Middle frontal gyrus (tissue), 1 donor: ENCODE results near the gene ERAS.

ENCODE experiments used
- DNase-seq: peaks from one replicate; pipeline ENCODE4 v3.0.0-alpha.2; 2015; ENCODE audit warnings: low spot score; ENCODE audit errors: extremely low spot score

Gene ERAS, protein sequence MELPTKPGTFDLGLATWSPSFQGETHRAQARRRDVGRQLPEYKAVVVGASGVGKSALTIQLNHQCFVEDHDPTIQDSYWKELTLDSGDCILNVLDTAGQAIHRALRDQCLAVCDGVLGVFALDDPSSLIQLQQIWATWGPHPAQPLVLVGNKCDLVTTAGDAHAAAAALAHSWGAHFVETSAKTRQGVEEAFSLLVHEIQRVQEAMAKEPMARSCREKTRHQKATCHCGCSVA

DNA sequence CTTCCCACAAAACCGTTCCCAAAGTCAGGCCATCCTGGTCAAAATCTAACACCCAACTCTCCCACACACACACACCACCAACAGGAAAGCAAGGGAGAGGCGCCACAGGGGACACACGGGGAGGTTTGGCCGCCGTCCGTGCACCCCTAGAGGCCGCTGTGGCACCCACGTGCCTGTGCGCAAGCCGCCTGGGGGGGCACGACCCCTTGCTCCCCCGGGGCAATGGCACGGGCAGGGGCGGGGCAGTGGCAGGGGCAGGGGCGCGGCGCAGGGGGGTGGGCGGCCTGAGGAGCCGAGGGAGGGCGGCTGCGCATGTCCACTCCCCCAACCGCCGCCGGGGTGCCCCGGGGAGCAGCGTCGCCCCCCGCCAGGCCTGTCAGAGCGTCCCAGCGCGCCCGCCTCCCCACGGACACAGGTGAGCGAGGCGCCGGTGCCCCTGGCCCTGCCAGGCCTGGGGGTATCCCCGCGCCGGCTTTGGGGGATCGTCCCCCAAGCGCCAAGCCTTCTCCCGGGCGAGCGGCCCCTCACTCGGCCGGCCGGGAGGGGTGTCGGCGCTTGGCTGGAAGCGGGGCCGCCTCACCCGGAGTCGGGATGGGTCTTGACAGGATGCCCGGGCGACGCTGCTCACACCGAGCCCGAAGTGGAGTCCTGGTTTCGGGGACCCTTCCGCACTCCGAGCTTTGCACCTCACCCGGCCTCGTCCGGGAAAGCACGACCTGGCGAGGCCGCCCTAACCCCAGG is at the start of gene ERAS:
Gene ERAS (plus strand): TSS at position 379 of the 741 bp plus-strand sequence. CDS start 2,611 bp downstream, outside the sequence.
- no peak for DNase-seq

DNA sequence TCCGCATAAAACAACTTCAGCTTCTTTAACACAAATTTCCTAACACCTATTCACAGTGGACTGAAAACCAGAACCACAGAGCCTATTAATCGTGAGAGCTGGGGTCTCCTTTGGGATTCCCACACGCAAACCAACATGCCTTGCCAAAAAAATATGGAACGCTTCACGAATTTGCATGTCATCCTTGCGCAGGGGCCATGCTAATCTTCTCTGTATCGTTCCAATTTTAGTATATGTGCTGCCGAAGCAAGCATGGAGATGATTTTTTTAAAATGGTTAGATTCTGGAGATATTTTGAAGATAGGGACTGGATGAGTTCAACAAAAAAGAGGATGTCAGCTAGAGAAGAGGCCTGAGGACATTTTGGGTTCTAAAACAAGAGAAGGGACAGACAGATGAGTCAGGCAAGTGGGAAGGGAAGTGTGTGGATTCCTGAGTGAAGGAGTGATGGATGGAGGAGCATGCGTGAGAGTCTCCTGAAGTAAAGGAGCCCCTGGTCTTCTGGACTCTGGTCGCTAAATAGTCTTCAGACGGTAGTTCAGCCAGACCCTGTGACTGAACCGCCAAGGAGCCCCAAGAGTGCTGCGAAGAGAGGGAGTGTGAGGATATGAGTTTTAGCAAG is 49.4 kb upstream of the ERAS start:
- DNase-seq, result no peak

GRCh38 chrX:48779399-48779798 is 46.9 kb upstream of the ERAS start:
- no peak for DNase-seq

DNA sequence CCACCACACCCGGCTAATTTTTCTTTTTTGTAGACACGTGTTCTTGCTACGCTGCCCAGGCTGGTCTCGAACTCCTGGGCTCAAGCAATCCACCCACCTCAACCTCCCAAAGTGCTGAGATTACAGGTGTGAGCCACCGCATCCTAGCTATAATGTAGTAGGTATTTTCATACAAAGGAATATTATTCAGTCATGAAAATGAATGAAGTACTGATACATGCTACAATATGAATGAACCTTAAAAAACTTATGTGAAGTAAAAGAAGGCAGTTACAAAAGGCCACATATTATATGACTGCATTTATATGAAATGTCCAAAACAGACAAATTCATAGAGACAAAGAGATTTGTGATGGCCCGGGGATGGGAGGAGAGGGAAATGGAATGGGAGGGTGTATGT is 44.6 kb upstream of the ERAS start:
- DNase-seq, result no peak

GRCh38 chrX:48782216-48782615 is 44.1 kb upstream of the ERAS start:
- DNase-seq, result no peak

DNA sequence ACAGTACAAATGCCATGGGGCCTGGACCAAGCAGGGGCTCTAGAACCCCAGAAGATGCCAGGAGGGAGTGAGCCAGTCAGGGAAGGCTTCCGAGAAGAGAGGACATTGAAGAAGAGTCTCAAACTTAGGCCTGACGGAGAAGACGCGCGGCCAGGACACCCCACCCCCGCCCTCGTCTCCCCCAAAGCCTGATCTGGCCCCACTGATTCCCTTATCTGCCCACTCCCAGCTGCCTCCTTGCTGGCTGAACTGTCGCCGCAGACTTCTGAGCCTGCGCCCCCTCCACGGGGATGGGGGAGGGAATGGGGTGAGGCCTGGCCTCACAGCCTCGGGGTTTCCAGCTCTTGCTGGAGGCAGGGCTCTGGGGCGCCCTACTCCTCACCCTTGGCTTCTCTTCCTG is 43.5 kb upstream of the ERAS start:
- no peak for DNase-seq

GRCh38 chrX:48784726-48785125 is 41.6 kb upstream of the ERAS start:
- no peak for DNase-seq

DNA sequence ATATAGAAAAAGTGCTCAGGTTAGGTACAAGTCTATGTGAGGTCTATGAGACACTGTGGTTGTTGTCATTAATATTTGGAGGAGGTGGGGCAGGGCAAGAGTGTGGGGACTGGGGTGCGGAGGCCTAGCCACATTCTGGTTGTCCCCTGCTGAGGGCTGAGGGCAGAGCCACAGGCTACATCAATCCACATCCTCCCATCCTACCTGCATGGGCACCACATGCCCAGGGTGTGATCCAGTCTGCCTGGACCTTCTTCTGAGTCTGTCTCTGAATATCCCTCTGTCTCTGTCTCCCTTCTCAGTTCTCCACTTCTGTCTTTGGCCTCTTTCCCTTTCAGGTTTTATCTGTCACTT is 41.1 kb upstream of the ERAS start:
- DNase-seq, result no peak

DNA sequence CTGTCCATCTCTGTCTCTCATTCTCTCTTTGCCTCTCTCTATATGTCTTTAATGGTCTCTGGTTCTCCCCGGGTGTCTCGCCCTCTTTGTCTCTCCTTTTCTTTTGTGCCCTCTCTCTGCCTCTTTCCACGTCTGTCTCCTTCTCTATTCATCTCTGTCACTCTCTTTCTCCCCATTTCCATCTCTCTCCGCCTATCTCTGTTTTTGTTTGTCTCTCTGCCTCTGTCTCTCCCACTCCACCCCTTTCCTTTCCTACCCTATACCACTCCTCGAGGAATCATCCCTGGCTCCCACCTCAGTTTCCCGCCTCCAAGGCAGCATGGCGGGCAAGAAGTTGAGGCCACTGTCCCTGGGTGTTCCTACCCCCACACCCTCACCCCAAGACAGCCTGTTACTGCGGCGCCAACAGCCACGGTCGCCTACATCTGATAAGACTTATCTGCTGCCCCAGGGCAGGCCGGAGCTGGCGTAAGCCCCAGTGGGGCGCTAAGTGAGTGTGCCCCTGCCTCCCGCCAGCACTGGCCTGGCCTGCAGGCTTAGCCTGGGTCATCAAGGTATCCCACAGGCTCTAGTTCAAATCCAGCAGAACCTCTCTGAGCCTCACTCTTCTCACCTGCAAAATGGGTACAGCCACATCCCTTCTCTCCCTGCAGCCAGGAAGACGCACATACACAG is 40.6 kb upstream of the ERAS start:
- DNase-seq, result no peak

- DNase-seq, result no peak
Observed at GRCh38 chrX:48786341-48786800, 39.9 kb upstream of the ERAS start, which contains the start of gene GATA1. Gene GATA1 (plus strand): TSS chrX:48786590. CDS start chrX:48791110, 4,520 bp downstream.

GRCh38 chrX:48786825-48787504 is 39.3 kb upstream of the ERAS start:
- no peak for DNase-seq

DNA sequence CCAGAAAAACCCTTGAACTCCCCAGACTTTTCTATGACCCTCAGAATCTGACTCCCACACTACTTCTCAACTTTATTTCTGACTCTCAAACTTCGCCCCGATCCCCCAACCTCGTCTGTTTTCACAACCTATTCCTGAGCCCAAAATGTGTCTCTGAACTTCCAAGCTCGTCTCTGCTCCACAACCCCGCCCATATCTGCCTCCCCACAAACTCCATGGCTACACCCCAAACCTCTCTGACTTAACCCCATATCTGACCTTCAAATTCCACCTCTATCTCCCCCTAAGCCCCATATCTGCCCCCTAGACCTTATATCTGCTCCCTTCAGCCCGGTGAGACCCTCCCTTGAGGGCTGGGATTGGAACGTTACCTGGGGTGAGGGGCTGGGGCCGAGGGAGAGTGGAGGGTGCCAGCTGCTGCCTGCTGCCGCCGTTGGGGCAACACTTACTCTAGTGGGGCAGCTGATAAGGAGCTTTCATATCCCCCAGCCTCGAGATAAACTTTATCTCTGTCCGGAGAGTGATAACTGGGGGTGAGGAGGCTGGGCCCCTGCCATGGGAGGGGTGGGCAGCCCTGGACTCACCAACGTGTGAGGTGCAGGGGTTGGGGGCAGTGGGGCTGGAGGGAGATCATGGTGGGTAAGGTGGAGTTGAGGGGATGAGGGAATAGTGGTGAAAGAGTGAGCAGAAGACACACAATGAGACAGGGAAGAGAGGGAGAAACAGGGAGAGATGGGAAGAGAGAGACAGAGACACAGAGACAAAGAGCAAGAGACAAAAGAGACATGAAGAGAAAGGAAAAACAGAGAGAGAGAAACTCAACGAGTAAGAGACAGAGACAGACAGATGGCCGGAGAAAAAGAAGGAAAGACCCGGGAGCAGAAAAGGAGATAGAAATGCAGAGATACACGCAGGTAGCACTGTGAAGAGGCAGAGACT is 38.5 kb upstream of the ERAS start:
- no peak for DNase-seq

DNA sequence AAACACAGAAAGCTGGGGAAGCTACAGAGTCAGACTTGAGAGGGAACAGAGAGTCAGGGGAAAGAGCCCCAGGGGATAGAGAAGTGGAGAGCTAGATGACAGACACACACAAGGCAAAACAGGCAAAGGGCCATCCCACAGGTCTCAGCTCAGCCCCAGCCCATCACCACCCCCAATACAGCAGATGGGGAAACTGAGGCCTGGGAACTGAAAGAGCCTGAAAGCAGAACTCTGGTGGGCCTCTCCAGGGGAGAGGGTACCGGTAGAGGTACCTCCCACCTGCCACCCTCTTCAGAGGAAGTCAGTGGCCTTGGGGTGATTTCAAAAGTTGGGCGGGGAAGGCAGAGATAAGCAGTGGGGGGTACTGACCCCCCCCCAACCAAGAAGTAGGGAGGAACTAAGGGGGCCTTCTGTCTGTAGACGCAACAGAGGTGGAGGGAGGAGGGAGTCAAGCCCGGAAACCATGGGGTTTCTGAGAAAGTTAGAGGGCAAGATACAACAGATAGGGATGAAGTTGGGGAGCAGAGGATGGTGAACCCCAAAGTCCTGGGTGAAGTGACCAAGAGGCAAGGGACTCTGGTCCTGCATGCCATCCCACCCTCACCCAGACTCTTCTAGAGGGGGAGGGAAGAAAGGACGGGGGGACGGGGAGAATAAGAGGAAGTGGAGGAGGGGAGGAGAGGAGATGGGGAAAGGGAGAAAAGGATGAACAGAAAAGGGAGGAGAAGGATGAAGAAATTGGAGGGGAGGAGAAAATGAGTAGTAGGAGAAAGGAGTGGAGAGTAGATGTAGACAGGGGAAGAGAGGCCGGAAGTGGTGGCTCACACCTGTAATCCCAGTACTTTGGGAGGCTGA is 36.7 kb upstream of the ERAS start:
- no peak for DNase-seq

DNA sequence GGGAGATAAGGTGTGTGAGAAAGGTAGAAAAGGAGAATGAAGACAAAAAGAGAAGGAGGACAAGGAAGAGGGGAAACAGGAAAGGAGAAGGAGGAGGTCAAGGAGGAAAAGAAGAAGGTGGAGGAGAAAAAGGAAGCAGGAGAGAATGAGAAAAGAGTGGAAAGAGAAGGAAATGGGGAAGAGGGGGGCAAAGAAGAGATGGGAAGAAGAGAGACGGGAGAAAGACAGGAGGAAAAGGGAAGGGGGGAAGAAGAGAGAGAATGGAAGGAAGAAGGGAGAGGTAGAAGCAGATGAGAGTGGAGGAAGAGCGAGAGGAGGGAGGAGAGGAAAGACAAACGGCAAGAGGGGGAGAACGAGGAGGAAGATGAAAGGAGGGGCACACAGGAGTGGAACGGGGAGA is 35.8 kb upstream of the ERAS start:
- no peak for DNase-seq

DNA sequence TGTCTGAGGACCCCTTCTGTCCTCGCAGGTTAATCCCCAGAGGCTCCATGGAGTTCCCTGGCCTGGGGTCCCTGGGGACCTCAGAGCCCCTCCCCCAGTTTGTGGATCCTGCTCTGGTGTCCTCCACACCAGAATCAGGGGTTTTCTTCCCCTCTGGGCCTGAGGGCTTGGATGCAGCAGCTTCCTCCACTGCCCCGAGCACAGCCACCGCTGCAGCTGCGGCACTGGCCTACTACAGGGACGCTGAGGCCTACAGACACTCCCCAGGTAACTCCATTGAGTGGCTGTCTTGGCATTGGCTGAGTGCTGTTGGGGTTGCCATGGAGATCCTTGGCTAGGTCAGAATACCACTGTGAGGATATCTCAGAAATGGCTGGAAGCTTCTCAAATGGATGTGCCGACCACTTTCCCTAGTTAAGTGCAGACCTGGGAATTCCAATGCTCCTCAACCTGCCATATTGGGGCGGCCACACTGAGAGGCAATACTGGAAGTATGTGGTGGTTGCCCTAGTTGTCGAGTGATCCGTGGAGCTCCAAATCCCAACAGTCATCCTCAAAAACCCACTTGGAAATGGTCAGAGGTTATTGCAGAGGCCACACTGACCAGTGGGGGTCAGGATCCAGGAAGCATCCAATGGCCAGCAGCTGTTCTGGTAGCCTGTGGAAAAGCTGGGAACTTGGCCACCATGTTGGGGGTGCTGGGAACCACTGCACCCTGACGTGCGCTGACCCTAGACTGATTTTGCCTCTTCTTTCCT is 35.1 kb upstream of the ERAS start:
- DNase-seq, result no peak

DNA sequence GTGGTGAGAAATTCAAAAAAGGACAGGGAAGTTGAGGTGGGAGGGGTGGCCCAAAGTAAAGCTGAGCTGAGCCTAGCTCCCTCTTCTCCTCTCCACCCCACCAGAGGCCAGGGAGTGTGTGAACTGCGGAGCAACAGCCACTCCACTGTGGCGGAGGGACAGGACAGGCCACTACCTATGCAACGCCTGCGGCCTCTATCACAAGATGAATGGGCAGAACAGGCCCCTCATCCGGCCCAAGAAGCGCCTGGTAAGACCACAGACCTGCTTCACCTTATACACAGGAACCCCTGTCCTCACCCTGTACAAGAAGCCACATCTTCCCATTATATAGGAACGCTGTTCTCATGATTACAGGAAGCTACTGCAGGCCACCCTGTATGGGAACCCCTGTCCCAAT is 34.1 kb upstream of the ERAS start:
- no peak for DNase-seq

DNA sequence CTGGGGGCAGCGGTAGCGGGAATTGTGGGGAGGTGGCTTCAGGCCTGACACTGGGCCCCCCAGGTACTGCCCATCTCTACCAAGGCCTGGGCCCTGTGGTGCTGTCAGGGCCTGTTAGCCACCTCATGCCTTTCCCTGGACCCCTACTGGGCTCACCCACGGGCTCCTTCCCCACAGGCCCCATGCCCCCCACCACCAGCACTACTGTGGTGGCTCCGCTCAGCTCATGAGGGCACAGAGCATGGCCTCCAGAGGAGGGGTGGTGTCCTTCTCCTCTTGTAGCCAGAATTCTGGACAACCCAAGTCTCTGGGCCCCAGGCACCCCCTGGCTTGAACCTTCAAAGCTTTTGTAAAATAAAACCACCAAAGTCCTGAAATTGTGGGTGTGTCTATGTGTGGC is 32.4 kb upstream of the ERAS start:
- DNase-seq, result no peak

DNA sequence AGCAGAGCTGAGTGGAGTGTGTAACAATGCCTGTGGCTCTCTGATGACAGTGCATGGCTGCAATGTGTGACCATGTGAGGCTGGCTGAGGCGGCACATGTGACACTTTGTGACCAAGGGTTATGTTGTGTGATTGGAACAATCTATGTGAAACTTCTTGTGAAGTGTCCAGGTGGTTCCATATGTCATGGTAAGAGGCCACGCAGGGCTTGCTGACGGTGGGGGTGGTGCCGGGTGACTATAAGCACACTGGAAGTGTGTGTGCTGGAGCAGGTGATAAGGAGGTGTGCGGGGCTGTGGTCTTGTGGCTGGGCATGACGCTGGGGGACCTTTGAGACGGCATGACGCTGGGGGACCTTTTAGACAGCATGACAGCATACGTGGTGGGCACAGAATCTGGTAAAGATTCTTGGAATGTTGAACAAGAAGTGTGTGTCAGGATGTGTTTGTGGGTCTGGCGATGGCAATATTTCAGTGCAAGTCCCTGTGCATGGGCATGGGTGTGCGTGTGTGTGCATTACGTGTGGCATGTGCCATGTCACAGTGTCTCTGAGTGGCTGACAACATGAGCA is 31.9 kb upstream of the ERAS start:
- DNase-seq, result no peak
